ENCODE data around the gene ITIH1. TPM values are rescaled to one million over a fixed set of nuclear protein-coding genes. Genes with fewer than 3 reads are reported as not detected.

The ITIH1 gene
- polyA plus RNA-seq, 2 of the 4 experiments (the other 2 are of a cell fraction): not detected

- 57% methylated on average over 5 of the region's 5 CpGs for WGBS (ENCODE audit: missing lambda C conversion rate)
These were observed 7.7 kb downstream of the ITIH1 start for GRCh38 chr3:52784931-52785590.

GRCh38 chr3:52786330-52787215, 9.2 kb downstream of the ITIH1 start:
- 46% methylated on average over 14 of the region's 19 CpGs for WGBS (ENCODE audit: missing lambda C conversion rate)
- TF ChIP-seq HMGXB4 (CRISPR knock-in tag; IDR thresholded peaks at IDR 0.05; ENCODE audit: borderline replicate concordance): no peak
- no peak for TF ChIP-seq ZSCAN20 (CRISPR knock-in tag; IDR thresholded peaks at IDR 0.05)
- no peak for TF ChIP-seq FOSL2 (IDR thresholded peaks at IDR 0.05)
- no peak for TF ChIP-seq FOSL2 (CRISPR knock-in tag; IDR thresholded peaks at IDR 0.05)
- TF ChIP-seq MAZ (IDR thresholded peaks at IDR 0.05; ENCODE audit: borderline replicate concordance, low read depth, low read length): no peak
- TF ChIP-seq RNF2 (IDR thresholded peaks at IDR 0.05; ENCODE audit: borderline replicate concordance, low read depth): no peak
- TF ChIP-seq EHMT2 (IDR thresholded peaks at IDR 0.05; ENCODE audit: low read depth): no peak
- TF ChIP-seq FOSB (CRISPR knock-in tag; IDR thresholded peaks at IDR 0.05): no peak
- no peak for TF ChIP-seq EHF (CRISPR knock-in tag; IDR thresholded peaks at IDR 0.05)
- no peak for TF ChIP-seq HES2 (IDR thresholded peaks at IDR 0.05)
- no peak for TF ChIP-seq NPAS2 (CRISPR knock-in tag; IDR thresholded peaks at IDR 0.05; ENCODE audit: borderline replicate concordance)
- no peak for TF ChIP-seq MAX (IDR thresholded peaks at IDR 0.05)
- no peak for TF ChIP-seq CEBPB (IDR thresholded peaks at IDR 0.05)
- no peak for TF ChIP-seq ELK1 (IDR thresholded peaks at IDR 0.05; ENCODE audit: low read depth, low read length)
- no peak for TF ChIP-seq GATA3 (IDR thresholded peaks at IDR 0.05; ENCODE audit: borderline replicate concordance)
- TF ChIP-seq CBX2 (IDR thresholded peaks at IDR 0.05; ENCODE audit: borderline replicate concordance, low read depth): no peak
- TF ChIP-seq, protein P1, sequence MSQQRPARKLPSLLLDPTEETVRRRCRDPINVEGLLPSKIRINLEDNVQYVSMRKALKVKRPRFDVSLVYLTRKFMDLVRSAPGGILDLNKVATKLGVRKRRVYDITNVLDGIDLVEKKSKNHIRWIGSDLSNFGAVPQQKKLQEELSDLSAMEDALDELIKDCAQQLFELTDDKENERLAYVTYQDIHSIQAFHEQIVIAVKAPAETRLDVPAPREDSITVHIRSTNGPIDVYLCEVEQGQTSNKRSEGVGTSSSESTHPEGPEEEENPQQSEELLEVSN (IDR thresholded peaks at IDR 0.05; ENCODE audit: borderline replicate concordance, low read depth): no peak
- H3K4me1 ChIP-seq: no peaks in the 10 kb centered on the region
- H3K4me2 ChIP-seq: no peak overlapping the region
- DNase-seq (ENCODE audit: low read depth in 1 of 2, low spot score in 1 of 2) (no peak), ATAC-seq (no peak), FAIRE-seq (no peak)
- ChIA-PET POLR2A (no interaction called here), CTCF (interaction anchor here (0.6 to 1.8 kb wide), 4 partner anchors 8 to 269 kb away, joined by 3 to 4 read pairs (median 3); no protein-coding TSS in a partner anchor)
- no peaks in the 10 kb centered on the region for H3K9me3 ChIP-seq
- no peak overlapping the region for H3K27ac ChIP-seq
- H3K4me3 ChIP-seq: no peak overlapping the region

More at GRCh38 chr3:52784931-52785590, 7.7 kb downstream of the ITIH1 start:
- no peak for FAIRE-seq
- ATAC-seq: no peak
- DNase-seq (ENCODE audit: low read depth in 1 of 2, low spot score in 1 of 2): no peak
- Histone ChIP-seq H3K9me3 (no peaks in the 10 kb centered on the region), H3K4me2 (no peak overlapping the region), H3K4me3 (no peak overlapping the region), H3K27ac (no peak overlapping the region), H3K4me1 (no peaks in the 10 kb centered on the region)
- TF ChIP-seq POLR2AphosphoS2 (conservative IDR thresholded peaks at IDR 0.05; ENCODE audit: low read length): no peak
- POLR2A ChIA-PET: no interaction called here
- CTCF ChIA-PET: interaction anchor here (1.0 kb wide), 1 partner anchor 37 kb away, joined by 3 read pairs; no protein-coding TSS in a partner anchor

Data from A549 (cell line).